Activated CD8-positive, alpha-beta memory T cell treated with anti-CD3 and anti-CD28 coated beads, Interleukin-2, amount 50 U/mL, for 24 hours (primary cell): ENCODE data around the gene FYCO1.
"Not testable (repeated sequence)": the region's sequence is repeated elsewhere in the genome, so short reads cannot be mapped to it uniquely, and the experiment has no call there.

ENCODE experiments used
- DNase-seq: peaks from one replicate; pipeline ENCODE4 v3.0.0-alpha.2; 2020; ENCODE audit errors: extremely low read depth

Gene FYCO1

GRCh38 chr3:46010519-46011113, 15.0 kb upstream of the FYCO1 start:
- DNase-seq, result no peak

- no peak for DNase-seq
Observed at GRCh38 chr3:46008058-46008457, 12.4 kb upstream of the FYCO1 start.

- no peak for DNase-seq
Observed at GRCh38 chr3:46007280-46007679, 11.7 kb upstream of the FYCO1 start.

- no peak for DNase-seq
Observed at GRCh38 chr3:46006238-46007032, 10.8 kb upstream of the FYCO1 start.

GRCh38 chr3:46003706-46004105, 8.1 kb upstream of the FYCO1 start:
- DNase-seq, result not testable (repeated sequence)

- no peak for DNase-seq
Observed at GRCh38 chr3:46001178-46001577, 5.6 kb upstream of the FYCO1 start.

GRCh38 chr3:45997942-45998341, 2.3 kb upstream of the FYCO1 start:
- no peak for DNase-seq

GRCh38 chr3:45997499-45997898, 1.9 kb upstream of the FYCO1 start:
- DNase-seq, result not testable (repeated sequence)

GRCh38 chr3:45994419-45995235, 997 bp downstream of the FYCO1 start:
- DNase-seq, result no peak

- DNase-seq, result no peak
Observed at GRCh38 chr3:45993421-45994027, 2.1 kb downstream of the FYCO1 start.

GRCh38 chr3:45992821-45993221, 2.8 kb downstream of the FYCO1 start:
- DNase-seq, result no peak

- DNase-seq, result no peak
Observed at GRCh38 chr3:45992133-45992729, 3.4 kb downstream of the FYCO1 start.

- no peak for DNase-seq
Observed at GRCh38 chr3:45991341-45991740, 4.3 kb downstream of the FYCO1 start.

- no peak for DNase-seq
Observed at GRCh38 chr3:45990181-45990580, 5.4 kb downstream of the FYCO1 start.

GRCh38 chr3:45988804-45989203, 6.8 kb downstream of the FYCO1 start:
- DNase-seq, result no peak

GRCh38 chr3:45988362-45988761, 7.3 kb downstream of the FYCO1 start:
- no peak for DNase-seq

- DNase-seq, result no peak
Observed at GRCh38 chr3:45987368-45988291, 8.0 kb downstream of the FYCO1 start.

GRCh38 chr3:45986303-45986982, 9.2 kb downstream of the FYCO1 start:
- no peak for DNase-seq

GRCh38 chr3:45985532-45986302, 9.9 kb downstream of the FYCO1 start:
- no peak for DNase-seq
